OCI-LY3 (cell line): ENCODE data around the gene POLR3B.

Source experiments
- H2AFZ ChIP-seq: fragments of 200-600, 300-600 bp; shearing (Covaris generic); 2 replicates; pipeline ENCODE4 v1.6.0; 2014; ENCODE audit warnings: antibody characterized with exemption, low read depth, low read length
- H3K27ac ChIP-seq: fragments of 200-600, 300-600 bp; sonication (generic); 2 replicates; pipeline ENCODE4 v1.5.1; 2014; ENCODE audit warnings: mild to moderate bottlenecking, low read length, moderate library complexity, mixed read lengths
- H3K27me3 ChIP-seq: fragments of 200-600, 300-600 bp; sonication (generic); 2 replicates; pipeline ENCODE4 v1.6.1; 2014; ENCODE audit warnings: low read depth, low read length, mixed read lengths
- H3K36me3 ChIP-seq: fragments of 200-600, 300-600 bp; sonication (generic); replicated peaks from 2 replicates; pipeline ENCODE3; 2014; ENCODE audit warnings: low read depth, low read length, mixed read lengths
- H3K4me1 ChIP-seq: fragments of 300-600, 200-600 bp; sonication (generic); 2 replicates; pipeline ENCODE4 v1.6.1; 2014; ENCODE audit warnings: low read length, mixed read lengths
- H3K4me2 ChIP-seq: fragments of 200-600, 300-600 bp; sonication (generic); 2 replicates; pipeline ENCODE4 v1.6.1; 2014; ENCODE audit warnings: low read length, mixed read lengths
- H3K4me3 ChIP-seq: fragments of 300-600, 200-600 bp; sonication (generic); 2 replicates; pipeline ENCODE4 v1.5.1; 2014; ENCODE audit warnings: antibody characterized with exemption, mild to moderate bottlenecking, low read length, moderate library complexity
- H3K79me2 ChIP-seq: fragments of 300-600, 200-600 bp; shearing (Covaris generic); 2 replicates; pipeline ENCODE4 v1.6.1; 2014; ENCODE audit warnings: mild to moderate bottlenecking, low read length, mixed read lengths
- H3K9ac ChIP-seq: fragments of 300-600, 200-600 bp; shearing (Covaris generic); 2 replicates; pipeline ENCODE4 v1.6.0; 2014; ENCODE audit warnings: mild to moderate bottlenecking, low read length, moderate library complexity
- H3K9me3 ChIP-seq: fragments of 200-600, 300-600 bp; shearing (Covaris generic); 2 replicates; pipeline ENCODE4 v1.6.1; 2014; ENCODE audit warnings: low read length, mixed read lengths; ENCODE audit not compliant: insufficient read depth
- H4K20me1 ChIP-seq: fragments of 200-600, 300-600 bp; sonication (generic); 2 replicates; pipeline ENCODE4 v1.6.1; 2016; ENCODE audit warnings: low read length, mixed read lengths; ENCODE audit not compliant: insufficient read depth
- EZH2phosphoT487 ChIP-seq: fragments of 200-600 bp; shearing (Covaris generic); IDR thresholded peaks from 2 replicates; pipeline ENCODE4 v1.6.1; 2018; ENCODE audit warnings: antibody characterized with exemption, mixed run types, low read depth
- TF ChIP-seq, protein P1 (sequence below): fragments of 200-600, 300-600 bp; sonication (generic); IDR thresholded peaks from 2 replicates; pipeline ENCODE4 v1.5.1; 2014; ENCODE audit warnings: antibody characterized with exemption, low read length, low read depth

Gene POLR3B

DNA sequence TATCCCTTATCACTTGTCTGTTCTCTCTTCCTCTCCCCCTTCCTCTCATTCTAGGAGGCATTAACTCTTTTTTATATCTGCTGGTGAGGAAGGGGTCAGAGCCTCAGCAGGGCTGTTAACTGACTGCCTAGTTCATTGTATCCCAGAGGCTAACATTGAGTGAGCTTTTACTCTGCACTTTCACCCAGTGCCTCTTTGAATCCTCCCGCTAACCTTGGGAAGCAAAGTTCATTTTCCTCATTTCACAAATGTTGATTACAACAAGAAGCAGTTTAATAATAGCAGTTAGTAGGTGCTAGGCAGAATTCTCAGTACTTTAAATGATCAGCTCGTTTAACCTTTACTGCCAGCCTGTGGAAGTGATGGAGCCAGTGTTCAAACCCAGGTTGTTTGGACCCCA, 75.5 kb downstream of the POLR3B start:
- H3K36me3 ChIP-seq: no peaks in the 10 kb centered on the region
- TF ChIP-seq EZH2phosphoT487: no peak
- TF ChIP-seq, protein P1, sequence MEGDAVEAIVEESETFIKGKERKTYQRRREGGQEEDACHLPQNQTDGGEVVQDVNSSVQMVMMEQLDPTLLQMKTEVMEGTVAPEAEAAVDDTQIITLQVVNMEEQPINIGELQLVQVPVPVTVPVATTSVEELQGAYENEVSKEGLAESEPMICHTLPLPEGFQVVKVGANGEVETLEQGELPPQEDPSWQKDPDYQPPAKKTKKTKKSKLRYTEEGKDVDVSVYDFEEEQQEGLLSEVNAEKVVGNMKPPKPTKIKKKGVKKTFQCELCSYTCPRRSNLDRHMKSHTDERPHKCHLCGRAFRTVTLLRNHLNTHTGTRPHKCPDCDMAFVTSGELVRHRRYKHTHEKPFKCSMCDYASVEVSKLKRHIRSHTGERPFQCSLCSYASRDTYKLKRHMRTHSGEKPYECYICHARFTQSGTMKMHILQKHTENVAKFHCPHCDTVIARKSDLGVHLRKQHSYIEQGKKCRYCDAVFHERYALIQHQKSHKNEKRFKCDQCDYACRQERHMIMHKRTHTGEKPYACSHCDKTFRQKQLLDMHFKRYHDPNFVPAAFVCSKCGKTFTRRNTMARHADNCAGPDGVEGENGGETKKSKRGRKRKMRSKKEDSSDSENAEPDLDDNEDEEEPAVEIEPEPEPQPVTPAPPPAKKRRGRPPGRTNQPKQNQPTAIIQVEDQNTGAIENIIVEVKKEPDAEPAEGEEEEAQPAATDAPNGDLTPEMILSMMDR: no peak
- no peak overlapping the region for H3K4me3 ChIP-seq

DNA sequence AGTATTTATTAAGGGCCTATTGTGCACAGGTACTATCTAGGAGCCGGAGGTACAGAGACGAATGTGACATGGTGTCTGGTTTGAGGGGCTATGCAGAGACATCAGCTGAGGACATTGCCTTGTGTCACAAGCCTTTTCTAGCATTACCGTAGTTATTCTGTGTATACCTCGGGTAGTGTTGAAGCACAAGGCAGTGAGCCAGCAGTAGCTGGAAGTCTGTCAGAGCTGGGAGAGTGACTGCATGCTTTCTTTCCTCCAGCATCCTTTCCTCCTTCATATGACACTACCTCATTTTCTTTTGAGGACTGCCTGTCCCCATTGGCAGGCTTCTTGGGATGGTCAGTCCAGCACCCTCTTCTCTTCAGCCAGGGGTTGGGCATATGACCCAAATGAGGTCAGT, 77.0 kb downstream of the POLR3B start:
- Histone ChIP-seq H3K9ac (no peak overlapping the region), H3K4me3 (no peak overlapping the region), H3K36me3 (no peaks in the 10 kb centered on the region), H4K20me1 (no peaks in the 10 kb centered on the region), H3K27me3 (no peaks in the 10 kb centered on the region), H3K4me2 (no peak overlapping the region), H3K9me3 (no peaks in the 10 kb centered on the region), H2AFZ (no peak overlapping the region), H3K27ac (no peak overlapping the region), H3K4me1 (no peaks in the 10 kb centered on the region), H3K79me2 (no peaks in the 10 kb centered on the region)
- no peak for TF ChIP-seq EZH2phosphoT487

More for the DNA sequence above, 75.5 kb downstream of the POLR3B start:
- no peak overlapping the region for H3K9ac ChIP-seq
- no peaks in the 10 kb centered on the region for H3K79me2 ChIP-seq
- no peak overlapping the region for H3K4me2 ChIP-seq
- no peaks in the 10 kb centered on the region for H4K20me1 ChIP-seq
- H3K9me3 ChIP-seq: no peaks in the 10 kb centered on the region
- H3K4me1 ChIP-seq: no peaks in the 10 kb centered on the region
- H3K27ac ChIP-seq: no peak overlapping the region
- no peaks in the 10 kb centered on the region for H3K27me3 ChIP-seq
- H2AFZ ChIP-seq: no peak overlapping the region

DNA sequence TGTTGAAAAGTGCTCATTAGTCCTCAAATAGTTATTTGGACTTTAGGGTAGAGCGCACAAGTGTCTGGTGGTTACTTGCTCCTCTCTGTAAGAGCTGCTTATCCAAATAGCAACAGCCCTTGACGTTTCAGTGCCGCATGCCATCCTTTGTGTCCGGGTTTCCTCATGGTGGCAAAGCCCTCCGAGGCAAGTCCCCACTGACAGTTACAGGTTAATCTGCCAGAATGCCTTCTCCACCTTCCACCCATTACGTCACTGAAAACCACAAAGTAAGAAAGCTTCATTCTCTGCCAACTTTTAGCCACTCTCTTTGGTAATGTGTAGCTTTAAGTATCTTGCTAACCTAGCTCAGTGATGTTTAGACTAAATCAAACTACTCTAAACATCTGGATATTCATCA, 78.6 kb downstream of the POLR3B start:
- Histone ChIP-seq H3K4me1 (no peaks in the 10 kb centered on the region), H3K4me3 (no peak overlapping the region), H3K27me3 (no peaks in the 10 kb centered on the region), H3K4me2 (no peak overlapping the region), H3K27ac (no peak overlapping the region), H3K79me2 (no peaks in the 10 kb centered on the region), H3K9ac (no peak overlapping the region), H4K20me1 (no peaks in the 10 kb centered on the region), H2AFZ (no peak overlapping the region), H3K9me3 (no peaks in the 10 kb centered on the region), H3K36me3 (no peaks in the 10 kb centered on the region)
- TF ChIP-seq, protein P1: no peak
- no peak for TF ChIP-seq EZH2phosphoT487

DNA sequence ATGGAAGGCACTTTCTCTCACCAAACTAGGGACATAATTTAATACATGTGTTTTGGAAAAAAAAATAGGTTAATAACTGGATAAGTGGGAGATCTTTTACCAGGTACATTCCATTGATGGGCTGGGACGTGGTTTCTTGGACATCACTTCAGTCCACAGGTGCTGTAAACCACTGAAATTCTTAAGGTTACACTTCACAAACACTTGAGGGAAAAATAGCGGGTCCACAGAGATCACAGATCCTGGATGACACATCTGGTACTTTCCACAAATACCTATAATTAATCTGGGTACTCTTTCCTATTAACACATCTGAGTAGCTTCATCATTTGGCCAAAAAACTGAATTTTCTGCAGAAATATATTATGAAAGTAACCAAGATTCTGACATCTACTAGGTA, 85.0 kb downstream of the POLR3B start:
- H4K20me1 ChIP-seq: no peaks in the 10 kb centered on the region
- peaks cover 9% of the 10 kb centered on the region for H3K4me1 ChIP-seq
- no peak overlapping the region for H3K4me3 ChIP-seq
- no peak for TF ChIP-seq EZH2phosphoT487
- TF ChIP-seq, protein P1: no peak
- H3K9ac ChIP-seq: no peak overlapping the region
- no peak overlapping the region for H3K27ac ChIP-seq
- no peak overlapping the region for H2AFZ ChIP-seq
- H3K79me2 ChIP-seq: no peaks in the 10 kb centered on the region
- no peaks in the 10 kb centered on the region for H3K27me3 ChIP-seq
- no peaks in the 10 kb centered on the region for H3K9me3 ChIP-seq
- H3K4me2 ChIP-seq: no peak overlapping the region
- no peaks in the 10 kb centered on the region for H3K36me3 ChIP-seq

DNA sequence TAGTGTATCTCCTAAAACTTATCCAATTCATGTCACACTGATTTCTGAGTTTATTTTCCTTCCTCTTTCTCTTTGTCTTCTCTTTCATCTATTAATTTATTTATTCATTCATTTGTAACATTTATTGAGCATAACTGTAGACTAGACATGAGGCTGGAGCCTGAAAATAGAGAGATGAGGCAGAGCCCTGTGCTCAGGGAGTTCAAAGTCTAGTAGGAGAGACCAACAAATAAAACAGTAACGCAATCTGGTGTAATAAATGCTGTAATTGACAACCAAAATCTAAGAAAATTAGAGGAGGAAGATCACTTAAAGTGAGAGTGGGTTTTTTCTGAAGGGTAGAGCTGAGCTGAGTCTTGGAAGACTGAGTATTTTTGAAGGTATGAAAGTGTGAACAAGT, 87.5 kb downstream of the POLR3B start:
- no peak overlapping the region for H3K4me3 ChIP-seq

More for the DNA sequence above, 87.5 kb downstream of the POLR3B start:
- H4K20me1 ChIP-seq: no peaks in the 10 kb centered on the region
- H3K36me3 ChIP-seq: no peaks in the 10 kb centered on the region
- H3K79me2 ChIP-seq: no peaks in the 10 kb centered on the region
- H2AFZ ChIP-seq: no peak overlapping the region
- TF ChIP-seq, protein P1: no peak
- TF ChIP-seq EZH2phosphoT487: no peak
- H3K4me1 ChIP-seq: peaks cover 9% of the 10 kb centered on the region
- no peaks in the 10 kb centered on the region for H3K27me3 ChIP-seq
- no peak overlapping the region for H3K27ac ChIP-seq
- H3K9me3 ChIP-seq: no peaks in the 10 kb centered on the region
- no peak overlapping the region for H3K9ac ChIP-seq
- H3K4me2 ChIP-seq: no peak overlapping the region
